ELF-1 (cell line): Measurements from ENCODE around the gene GRM2.

Source experiments
- DNase-seq: peaks from one replicate; pipeline ENCODE4 v3.0.0-alpha.2; 2016; ENCODE audit warnings: low read depth, low spot score

The GRM2 gene

DNA sequence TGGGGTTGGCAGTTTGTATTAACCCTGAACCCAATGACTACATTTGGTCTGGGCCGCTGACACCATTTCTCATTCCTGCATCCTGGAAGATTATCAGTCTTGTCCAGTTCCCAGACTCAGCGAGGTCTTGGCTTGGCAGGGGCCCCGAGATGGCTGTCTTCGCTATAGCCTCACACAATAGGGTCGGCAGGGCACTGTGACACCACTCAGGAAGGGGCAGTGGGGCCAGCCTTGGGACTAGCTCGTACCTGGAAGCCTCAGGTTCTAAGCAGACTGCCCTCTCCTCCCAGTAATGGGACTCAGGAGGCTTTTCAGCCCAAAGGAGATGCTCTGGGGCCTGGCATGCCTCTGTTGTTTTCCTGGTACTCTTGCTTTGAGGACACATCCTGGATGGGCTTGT, 26.7 kb upstream of the GRM2 start:
- no peak for DNase-seq

GRCh38 chr3:51680663-51681230, 26.1 kb upstream of the GRM2 start:
- DNase-seq: no peak

- DNase-seq: no peak
These were observed 25.4 kb upstream of the GRM2 start for GRCh38 chr3:51681453-51681852.

GRCh38 chr3:51682079-51682478, 24.8 kb upstream of the GRM2 start:
- DNase-seq: peak; percentile 93

GRCh38 chr3:51682526-51682925, 24.3 kb upstream of the GRM2 start:
- no peak for DNase-seq

- no peak for DNase-seq
These were observed 23.3 kb upstream of the GRM2 start for GRCh38 chr3:51683566-51683965.

DNA sequence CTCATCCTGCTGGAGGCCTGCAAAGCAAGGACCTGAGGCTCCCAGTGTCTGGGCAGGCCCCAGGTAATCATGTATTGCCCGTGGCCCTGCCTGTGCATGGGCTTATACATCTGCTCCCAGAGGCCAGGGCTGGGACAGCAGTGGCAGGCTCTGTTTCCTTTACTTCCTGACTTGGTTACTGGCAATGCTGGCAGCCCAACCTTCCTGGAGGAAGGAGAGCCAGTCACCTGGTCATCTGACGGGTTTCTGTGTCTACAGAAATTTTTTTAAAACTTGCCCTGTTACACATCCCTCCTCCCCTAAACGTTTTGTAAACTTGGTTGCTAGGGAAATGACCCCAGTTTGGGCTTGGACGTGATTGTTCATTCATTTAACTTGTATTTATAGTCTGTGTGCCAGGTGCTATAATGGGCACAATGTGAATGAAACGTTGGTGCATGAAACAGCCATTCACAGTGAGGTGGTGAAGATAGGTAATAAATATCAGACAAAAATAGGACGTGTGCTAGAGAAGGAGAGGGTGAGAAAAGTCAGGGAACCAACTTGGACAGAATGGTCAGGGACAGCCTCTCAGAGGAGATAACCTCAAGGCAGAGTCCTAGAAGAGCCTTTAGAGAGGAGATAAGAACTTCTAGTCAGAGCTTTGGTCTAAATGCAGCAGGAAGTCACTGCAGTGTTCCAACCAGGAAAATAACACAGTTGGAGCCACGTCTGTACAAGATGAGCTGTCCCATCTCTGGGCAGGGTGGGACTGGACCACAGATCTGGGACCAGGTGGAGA, 21.7 kb upstream of the GRM2 start:
- DNase-seq: no peak

DNA sequence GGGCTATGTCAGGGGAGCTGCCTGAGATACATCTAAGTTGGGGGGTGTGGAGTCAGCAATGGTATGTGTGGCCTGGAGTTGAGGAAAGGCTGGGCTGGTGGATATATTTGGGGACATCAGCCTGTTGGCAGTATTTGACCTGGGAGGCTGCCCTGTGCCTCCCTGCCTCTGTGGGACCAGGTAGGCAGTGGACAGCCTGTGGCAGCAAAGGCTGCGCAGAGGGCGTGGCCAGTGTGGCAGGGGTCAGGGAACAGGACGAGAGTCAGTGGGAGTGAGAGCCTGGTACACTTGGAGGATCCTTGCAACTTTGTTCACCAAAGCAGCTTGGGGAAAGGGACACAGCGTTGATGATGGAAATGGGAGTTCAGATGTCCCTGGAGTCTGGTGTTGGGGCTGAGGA, 20.8 kb upstream of the GRM2 start:
- no peak for DNase-seq

DNA sequence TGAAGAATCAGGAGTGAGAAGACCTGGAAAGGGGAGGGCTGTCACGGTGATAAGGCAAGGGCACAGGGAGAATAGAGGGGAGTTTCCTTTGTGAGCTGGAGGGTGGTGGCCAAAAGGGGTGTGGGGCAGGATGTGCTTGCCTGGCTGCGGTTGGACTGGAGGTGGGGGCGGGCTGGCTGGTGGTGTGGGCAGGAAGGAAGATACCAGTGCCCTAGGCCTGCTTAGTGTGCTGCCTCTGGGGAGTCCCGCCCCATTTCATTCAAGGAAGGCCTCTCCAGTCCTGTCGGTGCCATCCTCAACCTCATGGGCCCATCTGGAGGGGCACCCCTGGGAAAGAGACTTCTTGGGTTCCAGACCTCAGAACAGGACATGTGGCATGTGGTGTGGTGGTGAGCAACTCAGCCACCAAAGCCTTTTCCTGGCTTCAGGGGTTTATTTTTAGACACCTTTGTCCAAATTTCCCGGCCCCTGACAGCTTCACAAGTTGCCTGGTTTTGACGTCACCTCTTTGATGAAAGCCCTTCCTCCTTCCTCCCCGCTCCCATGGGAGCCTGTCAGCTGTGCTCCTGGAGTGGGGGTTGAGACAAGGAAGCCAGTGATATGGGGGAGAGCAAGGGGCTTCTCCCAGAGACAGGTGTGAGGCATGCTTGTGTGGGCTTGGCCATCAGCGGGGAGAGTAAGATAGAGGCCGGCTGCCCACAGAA, 20.2 kb upstream of the GRM2 start:
- no peak for DNase-seq

- no peak for DNase-seq
These were observed 19.2 kb upstream of the GRM2 start for GRCh38 chr3:51687431-51688205.

DNA sequence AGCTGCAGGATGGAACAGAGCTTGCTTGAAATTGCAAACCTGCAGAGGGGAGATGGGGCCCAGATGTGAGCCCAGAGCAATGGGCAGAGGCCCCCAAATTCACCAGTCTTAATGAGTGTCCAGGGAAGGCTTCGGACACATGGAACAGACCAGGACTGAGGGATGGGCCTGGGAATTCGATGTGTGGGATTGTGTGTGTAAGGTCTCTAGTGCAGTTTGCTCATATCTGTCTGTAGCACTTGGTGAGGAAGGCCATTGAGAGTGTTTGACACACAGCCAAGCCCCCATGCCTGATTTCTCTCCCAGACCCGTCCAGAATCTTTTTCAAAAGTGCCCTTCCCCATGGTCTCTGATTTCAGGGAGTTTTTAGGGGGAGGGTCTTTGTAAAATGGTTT, 18.7 kb upstream of the GRM2 start:
- no peak for DNase-seq

- no peak for DNase-seq
These were observed 15.8 kb upstream of the GRM2 start for GRCh38 chr3:51691021-51691420.

GRCh38 chr3:51691949-51692348, 14.9 kb upstream of the GRM2 start:
- peak; percentile 54 for DNase-seq

- DNase-seq: no peak
These were observed 13.9 kb upstream of the GRM2 start for GRCh38 chr3:51692980-51693395.

- no peak for DNase-seq
These were observed 9.9 kb upstream of the GRM2 start for GRCh38 chr3:51696954-51697353.

DNA sequence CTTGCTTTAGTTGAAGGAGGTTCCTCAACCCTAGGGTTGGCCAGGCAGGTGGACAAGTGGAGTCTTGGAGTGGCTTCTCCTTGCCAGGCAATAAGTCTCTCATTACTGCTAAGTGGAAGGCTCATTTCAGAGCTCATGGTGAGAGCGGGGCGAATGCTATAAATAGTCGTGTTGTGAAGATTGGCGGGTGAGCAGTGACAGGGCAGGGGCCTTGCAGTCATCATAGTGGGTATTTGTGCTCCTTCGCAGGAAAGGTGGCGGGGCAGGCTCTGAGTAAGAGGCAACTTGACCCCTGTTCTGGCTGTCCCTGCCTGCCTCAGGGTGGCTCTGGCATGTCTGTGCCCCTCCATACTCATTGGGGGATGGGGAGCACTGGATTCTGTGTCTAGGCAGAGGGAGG, 8.7 kb upstream of the GRM2 start:
- no peak for DNase-seq

DNA sequence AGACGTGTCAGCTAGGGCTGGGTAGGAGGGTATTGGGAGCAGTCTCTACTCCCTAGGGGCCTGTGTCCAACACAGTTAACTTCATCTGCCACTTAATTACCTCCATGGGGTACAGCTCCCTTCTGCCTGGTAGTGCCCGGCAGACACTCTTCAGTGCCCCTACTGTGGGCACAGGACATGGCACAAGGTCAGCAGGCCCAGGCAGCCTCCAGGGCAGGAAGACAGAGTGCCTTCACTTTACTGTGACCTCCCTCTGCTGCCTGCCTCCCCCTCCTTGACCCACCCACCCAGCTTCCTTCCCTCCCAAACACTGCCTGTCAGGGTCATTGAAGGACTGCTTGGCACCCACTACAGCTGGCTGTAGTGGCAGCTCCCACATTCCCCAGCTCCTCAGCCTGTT, 6.5 kb upstream of the GRM2 start:
- DNase-seq: no peak

- no peak for DNase-seq
These were observed 4.7 kb upstream of the GRM2 start for GRCh38 chr3:51702156-51702555.

- DNase-seq: peak; percentile 48
These were observed 3.7 kb upstream of the GRM2 start for GRCh38 chr3:51703068-51703760.

DNA sequence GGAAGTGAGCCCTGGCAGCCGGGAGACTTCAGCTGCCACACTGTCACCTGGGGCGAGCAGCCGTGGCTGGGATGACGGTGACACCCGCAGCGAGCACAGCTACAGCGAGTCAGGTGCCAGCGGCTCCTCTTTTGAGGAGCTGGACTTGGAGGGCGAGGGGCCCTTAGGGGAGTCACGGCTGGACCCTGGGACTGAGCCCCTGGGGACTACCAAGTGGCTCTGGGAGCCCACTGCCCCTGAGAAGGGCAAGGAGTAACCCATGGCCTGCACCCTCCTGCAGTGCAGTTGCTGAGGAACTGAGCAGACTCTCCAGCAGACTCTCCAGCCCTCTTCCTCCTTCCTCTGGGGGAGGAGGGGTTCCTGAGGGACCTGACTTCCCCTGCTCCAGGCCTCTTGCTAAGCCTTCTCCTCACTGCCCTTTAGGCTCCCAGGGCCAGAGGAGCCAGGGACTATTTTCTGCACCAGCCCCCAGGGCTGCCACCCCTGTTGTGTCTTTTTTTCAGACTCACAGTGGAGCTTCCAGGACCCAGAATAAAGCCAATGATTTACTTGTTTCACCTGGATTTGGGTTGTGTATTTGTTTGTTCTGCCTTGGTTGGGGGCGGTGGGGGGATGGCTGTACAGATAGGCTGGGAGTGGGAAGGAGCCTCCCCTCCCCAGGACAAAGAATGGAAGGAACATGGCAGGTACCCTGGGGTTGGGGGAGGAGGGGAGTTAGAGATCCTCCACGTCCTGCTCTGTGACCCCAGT, 2.9 kb upstream of the GRM2 start:
- DNase-seq: peak; percentile 47

DNA sequence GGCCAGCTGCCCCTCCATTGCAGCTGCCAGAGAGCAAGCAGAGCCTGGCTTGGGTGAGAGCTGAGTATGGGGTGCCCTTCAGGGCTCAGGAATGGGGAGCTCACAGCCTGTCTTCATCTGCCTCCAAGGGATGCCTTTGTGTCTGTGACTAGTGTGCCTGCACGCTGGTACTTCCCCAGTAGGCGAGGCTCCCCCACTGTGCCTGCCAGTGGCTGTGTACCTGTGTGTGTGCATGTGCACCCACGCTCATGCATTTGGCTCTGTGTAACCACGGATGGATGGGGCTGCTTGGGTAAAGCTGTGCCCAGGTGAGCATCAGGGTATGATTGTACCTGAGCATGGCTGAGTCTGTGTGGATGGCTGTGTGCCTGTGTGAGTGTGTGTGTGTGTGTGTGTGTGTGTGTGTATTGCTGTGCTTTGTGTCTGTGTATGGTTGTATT, 2.3 kb upstream of the GRM2 start:
- DNase-seq: no peak
